ENCODE results near the gene KIAA1217. TPM values are rescaled to one million over a fixed set of nuclear protein-coding genes. Genes with fewer than 3 reads are reported as not detected.

KIAA1217 gene
- total and polyA plus RNA-seq, 2 of the 4 experiments (the other 2 are of a cell fraction) = 3.4 to 4.4 TPM

GRCh38 chr10:24383681-24384106 lies 174.8 kb downstream of the KIAA1217 start:
- no peak overlapping the region for H3K56ac ChIP-seq (ENCODE audit: extremely low read depth, insufficient read depth, low read length)
- H4K8ac ChIP-seq (ENCODE audit: low read depth in 2 of 2, low read length in 2 of 2) = no peak overlapping the region; a peak in 1 of 4 replicates
- H3K4me2 ChIP-seq (ENCODE audit: low read depth, low read length) = peak overlapping the region; percentile 19
- H3K9me1 ChIP-seq (ENCODE audit: insufficient read depth, low read length) = peaks cover 2% of the 10 kb centered on the region; the same call in 1 of the 2 replicates
- intact Hi-C loops (cut with micrococcal nuclease) = no loop called here
- TF ChIP-seq RAD21 (IDR thresholded peaks at IDR 0.05; ENCODE audit: low read length) = peak; percentile 52
- no peak for TF ChIP-seq RCOR1 (IDR thresholded peaks at IDR 0.05; ENCODE audit: insufficient replicate concordance, low read length)
- no peak for TF ChIP-seq MXI1 (IDR thresholded peaks at IDR 0.05; ENCODE audit: borderline replicate concordance, low read depth, low read length)
- peak; percentile 55; the same call in 1 of the 2 replicates for TF ChIP-seq SMC3 (IDR thresholded peaks at IDR 0.05; ENCODE audit: low read depth, low read length)
- peak; percentile 97 for TF ChIP-seq CEBPB (IDR thresholded peaks at IDR 0.05; ENCODE audit: low read depth, low read length)
- TF ChIP-seq MAFK (IDR thresholded peaks at IDR 0.05; ENCODE audit: low read depth, low read length) = no peak
- peak; percentile 64; the same call in 1 of the 2 replicates for TF ChIP-seq MAZ (IDR thresholded peaks at IDR 0.05; ENCODE audit: borderline replicate concordance, low read depth, low read length)
- TF ChIP-seq FOS (IDR thresholded peaks at IDR 0.05; ENCODE audit: low read depth, low read length) = peak; percentile 81
- TF ChIP-seq, protein P1, sequence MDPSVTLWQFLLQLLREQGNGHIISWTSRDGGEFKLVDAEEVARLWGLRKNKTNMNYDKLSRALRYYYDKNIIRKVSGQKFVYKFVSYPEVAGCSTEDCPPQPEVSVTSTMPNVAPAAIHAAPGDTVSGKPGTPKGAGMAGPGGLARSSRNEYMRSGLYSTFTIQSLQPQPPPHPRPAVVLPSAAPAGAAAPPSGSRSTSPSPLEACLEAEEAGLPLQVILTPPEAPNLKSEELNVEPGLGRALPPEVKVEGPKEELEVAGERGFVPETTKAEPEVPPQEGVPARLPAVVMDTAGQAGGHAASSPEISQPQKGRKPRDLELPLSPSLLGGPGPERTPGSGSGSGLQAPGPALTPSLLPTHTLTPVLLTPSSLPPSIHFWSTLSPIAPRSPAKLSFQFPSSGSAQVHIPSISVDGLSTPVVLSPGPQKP (IDR thresholded peaks at IDR 0.05; ENCODE audit: borderline replicate concordance, low read depth, low read length) = no peak
- TF ChIP-seq CHD1 (IDR thresholded peaks at IDR 0.05; ENCODE audit: low read depth, low read length) = no peak
- peak; percentile 68 for TF ChIP-seq CTCF (conservative IDR thresholded peaks at IDR 0.05; ENCODE audit: low read depth, low read length)
- no peak for TF ChIP-seq NFE2L2 (IDR thresholded peaks at IDR 0.05; ENCODE audit: low read depth, low read length)
- peak; percentile 61; the same call in 1 of the 2 replicates for TF ChIP-seq BHLHE40 (IDR thresholded peaks at IDR 0.05; ENCODE audit: low read depth, low read length)
- TF ChIP-seq RFX5 (IDR thresholded peaks at IDR 0.05; ENCODE audit: low read depth, low read length) = no peak
- no peak for TF ChIP-seq POLR2A (IDR thresholded peaks at IDR 0.05; ENCODE audit: low read depth, low read length)
- TF ChIP-seq, protein P2, sequence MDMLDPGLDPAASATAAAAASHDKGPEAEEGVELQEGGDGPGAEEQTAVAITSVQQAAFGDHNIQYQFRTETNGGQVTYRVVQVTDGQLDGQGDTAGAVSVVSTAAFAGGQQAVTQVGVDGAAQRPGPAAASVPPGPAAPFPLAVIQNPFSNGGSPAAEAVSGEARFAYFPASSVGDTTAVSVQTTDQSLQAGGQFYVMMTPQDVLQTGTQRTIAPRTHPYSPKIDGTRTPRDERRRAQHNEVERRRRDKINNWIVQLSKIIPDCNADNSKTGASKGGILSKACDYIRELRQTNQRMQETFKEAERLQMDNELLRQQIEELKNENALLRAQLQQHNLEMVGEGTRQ (IDR thresholded peaks at IDR 0.05; ENCODE audit: low read depth, low read length) = no peak
- H4K20me1 ChIP-seq (ENCODE audit: insufficient read depth, low read length) = no peaks in the 10 kb centered on the region
- H2AK5ac ChIP-seq (ENCODE audit: low read depth, low read length) = no peak overlapping the region
- H2BK120ac ChIP-seq (ENCODE audit: low read depth, low read length) = peak overlapping the region; percentile 14; the same call in 1 of the 2 replicates
- no peak overlapping the region for H3K23ac ChIP-seq (ENCODE audit: low read depth, low read length)
- no peak overlapping the region for H4K91ac ChIP-seq (ENCODE audit: insufficient read depth, low read depth, low read length)
- H2BK5ac ChIP-seq (ENCODE audit: low read depth, low read length, poor library complexity, severe bottlenecking) = no peak overlapping the region
- DNase-seq (peak; percentile 98), ATAC-seq (ENCODE audit: low read depth) (peak; percentile 93)
- no TSS peak for BruUV-seq (replicated peaks)
- ChIA-PET CTCF (interaction anchor here (1.1 to 1.2 kb wide), 2 partner anchors 40 to 124 kb away, joined by 3 to 6 read pairs; no protein-coding TSS in a partner anchor), POLR2A (ENCODE audit: unreplicated experiment) (no interaction called here)
- H3K14ac ChIP-seq (replicated peaks; ENCODE audit: low read depth, low read length) = no peak overlapping the region
- H2BK15ac ChIP-seq (ENCODE audit: low read depth, low read length) = no peak overlapping the region; the same call in 2 of the 3 replicates
- H3K18ac ChIP-seq (ENCODE audit: low read depth, low read length) = no peak overlapping the region
- H4K5ac ChIP-seq (ENCODE audit: low read depth, low read length) = no peak overlapping the region
- peaks cover 7% of the 10 kb centered on the region for H3K4me1 ChIP-seq (ENCODE audit: control insufficient read depth, insufficient read depth, low read length)
- in situ Hi-C loops (cut with MboI; ENCODE audit: low sequenced_read_pairs) = no loop called here
- H2AFZ ChIP-seq (replicated peaks; ENCODE audit: low read length, poor library complexity) = peak overlapping the region; percentile 84
- no peak overlapping the region for H3K4ac ChIP-seq (ENCODE audit: low read depth, low read length)
- no peaks in the 10 kb centered on the region for H3K79me1 ChIP-seq (ENCODE audit: low read depth in 1 of 2, low read length in 2 of 2)
- H3K36me3 ChIP-seq (ENCODE audit: control insufficient read depth, insufficient read depth, low read length) = no peaks in the 10 kb centered on the region
- 4% methylated on average over 4 of the region's 10 CpGs; no CpG with 5 or more reads in 1 of the 2 experiments for WGBS, 2 experiments (ENCODE audit: extremely low coverage in 2 of 2, insufficient read length in 1 of 2)
- H3K9ac ChIP-seq (ENCODE audit: low read depth, low read length) = no peak overlapping the region
- no peak overlapping the region for H2AK9ac ChIP-seq (replicated peaks; ENCODE audit: low read depth, low read length, poor library complexity)
- H3K27ac ChIP-seq (ENCODE audit: insufficient read depth, low read length) = peak overlapping the region; percentile 41; the same call in 1 of the 2 replicates
- no peak overlapping the region for H3K4me3 ChIP-seq (ENCODE audit: insufficient read depth, low read depth, low read length)
- dilution Hi-C loops (cut with HindIII; ENCODE audit: low sequenced_read_pairs, unreplicated experiment) = no loop called here
- H3K9me3 ChIP-seq (ENCODE audit: control insufficient read depth, insufficient read depth, low read length) = no peaks in the 10 kb centered on the region
- H3K27me3 ChIP-seq (ENCODE audit: control insufficient read depth, insufficient read depth, low read length) = 0 out of 2 replicates have a peak, but pooled peaks cover 2% of the 10 kb centered on the region
- H2BK20ac ChIP-seq (ENCODE audit: low read depth, low read length) = no peak overlapping the region
